ENCODE results near the gene ABCA4.

The ABCA4 gene

GRCh38 chr1:94103608-94104007 lies 17.3 kb downstream of the ABCA4 start:
- no peak for DNase-seq

GRCh38 chr1:94101613-94102525 lies 19.1 kb downstream of the ABCA4 start:
- DNase-seq = no peak

- no peak for DNase-seq
These were observed 19.9 kb downstream of the ABCA4 start for GRCh38 chr1:94100785-94101612.

- DNase-seq = no peak
These were observed 20.7 kb downstream of the ABCA4 start for GRCh38 chr1:94100129-94100784.

- DNase-seq = no peak
These were observed 21.6 kb downstream of the ABCA4 start for GRCh38 chr1:94099303-94099702.

GRCh38 chr1:94098585-94099111 lies 22.3 kb downstream of the ABCA4 start:
- no peak for DNase-seq

GRCh38 chr1:94096797-94097549 lies 24.0 kb downstream of the ABCA4 start:
- no peak for DNase-seq

GRCh38 chr1:94095744-94096469 lies 25.0 kb downstream of the ABCA4 start:
- DNase-seq = no peak

GRCh38 chr1:94095112-94095637 lies 25.8 kb downstream of the ABCA4 start:
- DNase-seq = no peak

GRCh38 chr1:94094469-94095111 lies 26.4 kb downstream of the ABCA4 start:
- DNase-seq = no peak

GRCh38 chr1:94093996-94094395 lies 27.0 kb downstream of the ABCA4 start:
- DNase-seq = no peak

GRCh38 chr1:94093396-94093795 lies 27.6 kb downstream of the ABCA4 start:
- no peak for DNase-seq

- DNase-seq = no peak
These were observed 28.7 kb downstream of the ABCA4 start for GRCh38 chr1:94092210-94092613.

- DNase-seq = no peak
These were observed 30.2 kb downstream of the ABCA4 start for GRCh38 chr1:94090761-94091160.

- DNase-seq = no peak
These were observed 33.8 kb downstream of the ABCA4 start for GRCh38 chr1:94087193-94087592.

GRCh38 chr1:94084547-94084946 lies 36.4 kb downstream of the ABCA4 start:
- no peak for DNase-seq

GRCh38 chr1:94084085-94084484 lies 36.9 kb downstream of the ABCA4 start:
- no peak for DNase-seq

- DNase-seq = no peak
These were observed 37.3 kb downstream of the ABCA4 start for GRCh38 chr1:94083681-94084080.

- no peak for DNase-seq
These were observed 39.2 kb downstream of the ABCA4 start for GRCh38 chr1:94081566-94082344.

- DNase-seq = no peak
These were observed 41.0 kb downstream of the ABCA4 start for GRCh38 chr1:94079989-94080388.

Measured in activated T-cell treated with anti-CD3 and anti-CD28 coated beads for 4 hours (primary cell).